Keratinocyte (primary cell): ENCODE measurements around the gene KCNAB2.

ENCODE experiments used
- CTCF ChIP-seq, 3 experiments: IDR thresholded peaks in 1 of 3; conservative IDR thresholded peaks in 1 of 3; optimal IDR thresholded peaks in 1 of 3; 2 replicates in 2 of 3; 3 replicates in 1 of 3; pipeline versions ENCODE3 to v1.5.1; 2011; ENCODE audit warnings: low read length in 3 of 3, mild to moderate bottlenecking in 3 of 3, moderate library complexity in 2 of 3, control low read depth in 1 of 3, inconsistent platforms in 1 of 3; ENCODE audit not compliant: insufficient read depth in 2 of 3; ENCODE audit errors: extremely low read depth in 1 of 3
- EZH2 ChIP-seq: IDR thresholded peaks from one replicate; pipeline ENCODE4 v1.6.1; 2012; ENCODE audit warnings: inconsistent platforms, mild to moderate bottlenecking, low read length, moderate library complexity

- TF ChIP-seq CTCF (optimal IDR thresholded peaks at IDR 0.05 in 1 of 3, IDR thresholded peaks at IDR 0.05 in 1 of 3, conservative IDR thresholded peaks at IDR 0.05 in 1 of 3; ENCODE audit: extremely low read depth in 1 of 3, insufficient read depth in 2 of 3, low read length in 3 of 3), result no peak
- TF ChIP-seq EZH2, result no peak
Observed at GRCh38 chr1:6028042-6028850, 17.4 kb upstream of the KCNAB2 start.
